IMR-90 (cell line): Measurements from ENCODE around the gene IP6K2. TPM values are rescaled to one million over a fixed set of nuclear protein-coding genes. Genes with fewer than 3 reads are reported as not detected.
"Not testable (repeated sequence)": the region's sequence is repeated elsewhere in the genome, so short reads cannot be mapped to it uniquely, and the experiment has no call there.

ENCODE experiments used
- ATAC-seq: fragments of 200-7000 bp; cut with Tn5 transposase; 2 replicates; pipeline ENCODE4 v1.9.1; 2020; ENCODE audit warnings: low read depth, mild to moderate bottlenecking, moderate library complexity
- BruUV-seq: library from RNA; stranded (reverse); fragments of 400-500 nt; replicated peaks from 2 replicates; lab custom pipeline; 2021; lab: Mats Ljungman, UMichigan
- CTCF ChIA-PET: fragments of 300-600 bp; formaldehyde crosslinking; extraction: SDS; loops from one replicate; lab custom pipeline; 2021; ENCODE audit warnings: antibody characterized with exemption; lab: Yijun Ruan, JAX
- POLR2A ChIA-PET: fragments of 300-600 bp; sonication (Branson Sonifier 250); formaldehyde crosslinking; loops from one replicate; lab custom pipeline; 2022; ENCODE audit warnings: antibody characterized with exemption; ENCODE audit not compliant: unreplicated experiment; lab: Charles Lee
- DNase-seq: peaks from one replicate; pipeline ENCODE4 v3.0.0; 2013
- H2AFZ ChIP-seq: replicated peaks from 2 replicates; pipeline ENCODE3; 2013; ENCODE audit warnings: low read length, mild to moderate bottlenecking; ENCODE audit not compliant: poor library complexity
- H2AK5ac ChIP-seq: 2 replicates; pipeline ENCODE4 v1.6.1; 2013; ENCODE audit warnings: low read depth, low read length, inconsistent platforms
- H2AK9ac ChIP-seq: replicated peaks from 2 replicates; pipeline ENCODE3; 2013; ENCODE audit warnings: mild to moderate bottlenecking, low read depth, low read length, moderate library complexity; ENCODE audit not compliant: poor library complexity
- H2BK120ac ChIP-seq: 2 replicates; pipeline ENCODE4 v1.6.1; 2013; ENCODE audit warnings: low read depth, low read length, inconsistent platforms
- H2BK15ac ChIP-seq: 3 replicates; pipeline ENCODE4 v1.6.1; 2013; ENCODE audit warnings: low read depth, low read length, inconsistent platforms
- H2BK20ac ChIP-seq: 2 replicates; pipeline ENCODE4 v1.6.1; 2013; ENCODE audit warnings: low read depth, mild to moderate bottlenecking, inconsistent platforms, low read length, moderate library complexity
- H2BK5ac ChIP-seq: 2 replicates; pipeline ENCODE4 v1.6.1; 2013; ENCODE audit warnings: mild to moderate bottlenecking, low read depth, low read length, inconsistent platforms; ENCODE audit not compliant: poor library complexity, severe bottlenecking
- H3K14ac ChIP-seq: replicated peaks from 2 replicates; pipeline ENCODE4 v1.6.1; 2013; ENCODE audit warnings: low read depth, low read length, inconsistent platforms
- H3K18ac ChIP-seq: 2 replicates; pipeline ENCODE4 v1.6.1; 2013; ENCODE audit warnings: low read depth, low read length, control low read depth
- H3K23ac ChIP-seq: 2 replicates; pipeline ENCODE4 v1.6.1; 2013; ENCODE audit warnings: low read depth, low read length, inconsistent platforms
- H3K27ac ChIP-seq: 2 replicates; pipeline ENCODE4 v1.5.1; 2013; ENCODE audit warnings: mild to moderate bottlenecking, control low read depth, low read length; ENCODE audit not compliant: insufficient read depth
- H3K27me3 ChIP-seq: 2 replicates; pipeline ENCODE4 v1.6.1; 2013; ENCODE audit warnings: low read length; ENCODE audit not compliant: control insufficient read depth, insufficient read depth
- H3K36me3 ChIP-seq: 2 replicates; pipeline ENCODE4 v1.6.1; 2013; ENCODE audit warnings: low read length, mixed read lengths; ENCODE audit not compliant: control insufficient read depth, insufficient read depth
- H3K4ac ChIP-seq: 2 replicates; pipeline ENCODE4 v1.6.1; 2013; ENCODE audit warnings: low read depth, low read length, inconsistent platforms
- H3K4me1 ChIP-seq: 2 replicates; pipeline ENCODE4 v1.6.1; 2013; ENCODE audit warnings: low read length, mixed read lengths; ENCODE audit not compliant: control insufficient read depth, insufficient read depth
- H3K4me2 ChIP-seq: 2 replicates; pipeline ENCODE4 v1.6.1; 2013; ENCODE audit warnings: low read depth, mild to moderate bottlenecking, control low read depth, low read length, moderate library complexity
- H3K4me3 ChIP-seq: 2 replicates; pipeline ENCODE4 v1.5.1; 2013; ENCODE audit warnings: low read depth, mild to moderate bottlenecking, control low read depth, low read length, moderate library complexity; ENCODE audit not compliant: insufficient read depth
- H3K56ac ChIP-seq: 2 replicates; pipeline ENCODE4 v1.6.1; 2013; ENCODE audit warnings: low read length, inconsistent platforms; ENCODE audit not compliant: insufficient read depth; ENCODE audit errors: extremely low read depth
- H3K79me1 ChIP-seq, 2 experiments: 2 replicates each; pipeline ENCODE4 v1.6.1; 2013; ENCODE audit warnings: low read length in 2 of 2, inconsistent platforms in 1 of 2, low read depth in 1 of 2
- H3K9ac ChIP-seq: 2 replicates; pipeline ENCODE4 v1.6.1; 2013; ENCODE audit warnings: low read depth, low read length, control low read depth
- H3K9me1 ChIP-seq: 2 replicates; pipeline ENCODE4 v1.6.1; 2013; ENCODE audit warnings: low read length, inconsistent platforms; ENCODE audit not compliant: insufficient read depth
- H3K9me3 ChIP-seq: 2 replicates; pipeline ENCODE4 v1.6.1; 2013; ENCODE audit warnings: low read length; ENCODE audit not compliant: control insufficient read depth, insufficient read depth
- H4K20me1 ChIP-seq: 2 replicates; pipeline ENCODE4 v1.6.1; 2013; ENCODE audit warnings: low read length, inconsistent platforms; ENCODE audit not compliant: insufficient read depth
- H4K5ac ChIP-seq: 2 replicates; pipeline ENCODE4 v1.6.1; 2013; ENCODE audit warnings: mild to moderate bottlenecking, low read depth, low read length, control low read depth
- H4K8ac ChIP-seq, 2 experiments: 2 replicates each; pipeline ENCODE4 v1.6.1; 2013; ENCODE audit warnings: low read depth in 2 of 2, low read length in 2 of 2, control low read depth in 1 of 2, inconsistent platforms in 1 of 2
- H4K91ac ChIP-seq: 2 replicates; pipeline ENCODE4 v1.6.1; 2013; ENCODE audit warnings: low read depth, low read length, inconsistent platforms; ENCODE audit not compliant: insufficient read depth
- USF2 ChIP-seq: fragments of 150-350 bp; IDR thresholded peaks from 2 replicates; pipeline ENCODE4 v1.6.1; 2017; ENCODE audit warnings: mild to moderate bottlenecking, antibody characterized with exemption, low read length, low read depth
- WGBS, 2 experiments: methylation state at CpG; one replicate each; pipeline versions ENCODE4 v1.1.5 to v1.1.7; 2013; ENCODE audit warnings: missing lambda C conversion rate in 2 of 2; ENCODE audit not compliant: insufficient read length in 1 of 2; ENCODE audit errors: extremely low coverage in 2 of 2; 5-methylcytosine and 5-hydroxymethylcytosine counted together
- dilution Hi-C: fragments of 300-500 bp; cut with HindIII; formaldehyde crosslinking; loops from one replicate; pipeline ENCODE4 v1.14.3; 2018; ENCODE audit warnings: low sequenced_read_pairs; ENCODE audit not compliant: unreplicated experiment
- in situ Hi-C: fragments of 300-500 bp; cut with MboI; formaldehyde crosslinking; loops from 3 replicates; pipeline ENCODE4 v1.14.3; 2019; ENCODE audit warnings: low sequenced_read_pairs, inconsistent platforms, mixed read lengths
- intact Hi-C: fragments of 100-400 bp; cut with micrococcal nuclease; formaldehyde crosslinking; loops from 2 replicates; pipeline ENCODE4 v1.10.0; 2022
- polyA plus RNA-seq, 3 experiments: library from polyadenylated mRNA; depleted of rRNA; stranded (reverse); fragments of >200 nt; gene quantifications; 2 replicates each; pipeline ENCODE4 v1.2.3, GENCODE V29; 2012; ENCODE audit warnings: low replicate concordance in 1 of 3
- total RNA-seq: library from RNA; depleted of rRNA; stranded (reverse); fragments of >200 nt; gene quantifications from 2 replicates; pipeline ENCODE4 v1.2.3, GENCODE V29; 2012

The IP6K2 gene
- total and polyA plus RNA-seq, 2 of the 4 experiments (the other 2 are of a cell fraction): 73.7 to 169 TPM

DNA sequence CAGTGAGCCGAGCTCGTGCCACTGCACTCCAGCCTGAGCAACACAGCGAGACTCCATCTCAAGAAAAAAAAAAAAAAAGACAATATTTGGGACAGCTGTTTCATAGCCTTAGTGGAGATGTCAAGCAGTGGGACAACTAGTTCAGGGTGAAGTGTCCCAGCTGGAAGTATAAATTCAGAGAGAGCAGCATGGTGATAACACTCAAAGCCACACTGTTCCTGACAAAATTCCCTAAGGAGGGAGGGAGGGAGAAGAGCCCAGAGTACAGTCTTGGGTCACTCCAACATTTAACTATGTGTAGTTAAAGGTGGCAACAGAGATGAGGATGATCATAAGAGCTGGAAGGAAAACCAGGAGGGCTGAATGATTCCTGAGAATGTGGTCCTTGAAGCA lies 21.1 kb upstream of the IP6K2 start:
- no peaks in the 10 kb centered on the region for H3K36me3 ChIP-seq
- CTCF ChIA-PET: interaction anchor here (0.5 to 1.2 kb wide), 4 partner anchors 10 to 283 kb away, joined by 3 to 9 read pairs (median 4); no protein-coding TSS in a partner anchor
- no CpG with 5 or more reads among the region's 3 CpGs for WGBS, 2 experiments
- in situ Hi-C loops: no loop called here
- no peaks in the 10 kb centered on the region for H3K79me1 ChIP-seq
- ATAC-seq: no peak
- intact Hi-C loops: no loop called here
- H2AK9ac ChIP-seq: no peak overlapping the region
- H4K5ac ChIP-seq: no peak overlapping the region
- H3K9me1 ChIP-seq: 0 out of 2 replicates have a peak, but pooled peaks cover 3% of the 10 kb centered on the region
- peak overlapping the region; percentile 69; the same call in 1 of the 2 replicates for H2AK5ac ChIP-seq
- no peak for DNase-seq
- no peak overlapping the region for H3K56ac ChIP-seq
- no peak overlapping the region for H2BK15ac ChIP-seq
- H2BK120ac ChIP-seq: no peak overlapping the region
- no peak overlapping the region for H2BK5ac ChIP-seq
- no peaks in the 10 kb centered on the region; the same call in 1 of the 2 replicates for H4K20me1 ChIP-seq
- peaks cover 13% of the 10 kb centered on the region; the same call in 1 of the 2 replicates for H3K4me1 ChIP-seq
- no peak overlapping the region for H3K4me3 ChIP-seq
- H3K9me3 ChIP-seq: no peaks in the 10 kb centered on the region
- H3K14ac ChIP-seq: no peak overlapping the region
- H2AFZ ChIP-seq: no peak overlapping the region
- no peak overlapping the region for H4K91ac ChIP-seq
- H2BK20ac ChIP-seq: no peak overlapping the region
- no TSS peak for BruUV-seq
- no peak for TF ChIP-seq USF2
- H4K8ac ChIP-seq: no peak overlapping the region
- dilution Hi-C loops: no loop called here
- peak overlapping the region; percentile 11; the same call in 1 of the 2 replicates for H3K23ac ChIP-seq
- H3K27me3 ChIP-seq: no peaks in the 10 kb centered on the region
- H3K27ac ChIP-seq: no peak overlapping the region
- POLR2A ChIA-PET: no interaction called here
- no peak overlapping the region for H3K4ac ChIP-seq
- no peak overlapping the region for H3K9ac ChIP-seq
- no peak overlapping the region for H3K18ac ChIP-seq
- no peak overlapping the region for H3K4me2 ChIP-seq

GRCh38 chr3:48735075-48735767 lies 18.2 kb upstream of the IP6K2 start:
- H2BK20ac ChIP-seq, H2AK9ac ChIP-seq, H4K20me1 ChIP-seq, H4K91ac ChIP-seq, H2BK5ac ChIP-seq, H3K9me3 ChIP-seq, H2BK120ac ChIP-seq, H3K27ac ChIP-seq, H3K18ac ChIP-seq, H3K36me3 ChIP-seq, H3K4me1 ChIP-seq, H3K14ac ChIP-seq, H2BK15ac ChIP-seq, H3K4me2 ChIP-seq, H3K4ac ChIP-seq, H3K79me1 ChIP-seq, dilution Hi-C loops, in situ Hi-C loops, H4K5ac ChIP-seq, H3K27me3 ChIP-seq, H3K23ac ChIP-seq, H3K9me1 ChIP-seq, ATAC-seq, BruUV-seq, intact Hi-C loops, H3K56ac ChIP-seq, H4K8ac ChIP-seq, H3K9ac ChIP-seq, H3K4me3 ChIP-seq, H2AFZ ChIP-seq, H2AK5ac ChIP-seq, DNase-seq: not testable (repeated sequence)
- ChIA-PET CTCF (interaction anchor here (0.6 to 0.8 kb wide), 2 partner anchors 13 to 453 kb away, joined by 5 to 9 read pairs; no protein-coding TSS in a partner anchor), POLR2A (interaction anchor here (0.7 kb wide), 1 partner anchor 99 kb away, joined by 3 read pairs; no protein-coding TSS in a partner anchor)
- WGBS, 2 experiments: no CpG with 5 or more reads among the region's 8 CpGs
